ENCODE results near the gene SP140.
"Not testable (repeated sequence)": the region's sequence is repeated elsewhere in the genome, so short reads cannot be mapped to it uniquely, and the experiment has no call there.

GRCh38 chr2:230289311-230289710 lies 63.8 kb downstream of the SP140 start:
- TF ChIP-seq, protein P1, sequence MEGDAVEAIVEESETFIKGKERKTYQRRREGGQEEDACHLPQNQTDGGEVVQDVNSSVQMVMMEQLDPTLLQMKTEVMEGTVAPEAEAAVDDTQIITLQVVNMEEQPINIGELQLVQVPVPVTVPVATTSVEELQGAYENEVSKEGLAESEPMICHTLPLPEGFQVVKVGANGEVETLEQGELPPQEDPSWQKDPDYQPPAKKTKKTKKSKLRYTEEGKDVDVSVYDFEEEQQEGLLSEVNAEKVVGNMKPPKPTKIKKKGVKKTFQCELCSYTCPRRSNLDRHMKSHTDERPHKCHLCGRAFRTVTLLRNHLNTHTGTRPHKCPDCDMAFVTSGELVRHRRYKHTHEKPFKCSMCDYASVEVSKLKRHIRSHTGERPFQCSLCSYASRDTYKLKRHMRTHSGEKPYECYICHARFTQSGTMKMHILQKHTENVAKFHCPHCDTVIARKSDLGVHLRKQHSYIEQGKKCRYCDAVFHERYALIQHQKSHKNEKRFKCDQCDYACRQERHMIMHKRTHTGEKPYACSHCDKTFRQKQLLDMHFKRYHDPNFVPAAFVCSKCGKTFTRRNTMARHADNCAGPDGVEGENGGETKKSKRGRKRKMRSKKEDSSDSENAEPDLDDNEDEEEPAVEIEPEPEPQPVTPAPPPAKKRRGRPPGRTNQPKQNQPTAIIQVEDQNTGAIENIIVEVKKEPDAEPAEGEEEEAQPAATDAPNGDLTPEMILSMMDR (IDR thresholded peaks at IDR 0.05 in 8 of 11, conservative IDR thresholded peaks at IDR 0.05 in 3 of 11): not testable (repeated sequence)
- TF ChIP-seq POLR2A (IDR thresholded peaks at IDR 0.05): not testable (repeated sequence)

Data from spleen (tissue), 7 donors.